AG10803 (cell line): ENCODE results near the gene SDCCAG8.

Experiments used
- DNase-seq: peaks from one replicate; pipeline ENCODE4 v3.0.0; 2010; ENCODE audit warnings: low read depth
- H3K4me3 ChIP-seq: 2 replicates; pipeline ENCODE4 v1.5.1; 2011; ENCODE audit warnings: mild to moderate bottlenecking, low read length, control low read depth
- CTCF ChIP-seq: conservative IDR thresholded peaks from 2 replicates; pipeline ENCODE4 v1.5.1; 2011; ENCODE audit warnings: mild to moderate bottlenecking, low read length, control low read depth, inconsistent platforms

The SDCCAG8 gene

GRCh38 chr1:243293941-243294722 is 38.3 kb downstream of the SDCCAG8 start:
- no peak for DNase-seq
- no peak overlapping the region for H3K4me3 ChIP-seq
- no peak for TF ChIP-seq CTCF

- TF ChIP-seq CTCF, result no peak
- peak; percentile 65 for DNase-seq
- no peak overlapping the region for H3K4me3 ChIP-seq
Observed at GRCh38 chr1:243294723-243295121, 38.9 kb downstream of the SDCCAG8 start.

- TF ChIP-seq CTCF, result no peak
- H3K4me3 ChIP-seq, result no peak overlapping the region
- DNase-seq, result no peak
Observed at GRCh38 chr1:243299069-243299468, 43.2 kb downstream of the SDCCAG8 start.

- TF ChIP-seq CTCF, result no peak
- DNase-seq, result no peak
- H3K4me3 ChIP-seq, result no peak overlapping the region
Observed at GRCh38 chr1:243301059-243301458, 45.2 kb downstream of the SDCCAG8 start.

DNA sequence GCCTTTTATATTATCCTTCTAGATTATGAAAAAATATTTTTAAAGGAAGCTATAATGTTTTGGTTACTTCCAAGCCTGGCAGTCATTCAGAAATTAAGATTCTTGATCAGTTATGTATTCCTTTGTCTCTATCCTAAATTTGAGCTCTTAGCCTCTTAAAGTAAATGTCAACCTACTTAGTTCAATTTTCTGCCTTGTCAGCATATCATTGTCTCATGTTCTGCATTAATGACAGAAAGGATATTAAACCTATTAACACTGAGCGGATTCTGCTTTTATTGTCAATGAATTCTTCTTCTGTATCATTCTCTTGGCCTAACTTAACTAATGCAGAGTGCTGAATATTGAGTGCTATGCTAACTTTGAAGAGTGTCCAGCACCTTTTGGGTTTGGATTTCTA is 56.0 kb downstream of the SDCCAG8 start:
- DNase-seq, result no peak
- no peak overlapping the region for H3K4me3 ChIP-seq
- TF ChIP-seq CTCF, result no peak

DNA sequence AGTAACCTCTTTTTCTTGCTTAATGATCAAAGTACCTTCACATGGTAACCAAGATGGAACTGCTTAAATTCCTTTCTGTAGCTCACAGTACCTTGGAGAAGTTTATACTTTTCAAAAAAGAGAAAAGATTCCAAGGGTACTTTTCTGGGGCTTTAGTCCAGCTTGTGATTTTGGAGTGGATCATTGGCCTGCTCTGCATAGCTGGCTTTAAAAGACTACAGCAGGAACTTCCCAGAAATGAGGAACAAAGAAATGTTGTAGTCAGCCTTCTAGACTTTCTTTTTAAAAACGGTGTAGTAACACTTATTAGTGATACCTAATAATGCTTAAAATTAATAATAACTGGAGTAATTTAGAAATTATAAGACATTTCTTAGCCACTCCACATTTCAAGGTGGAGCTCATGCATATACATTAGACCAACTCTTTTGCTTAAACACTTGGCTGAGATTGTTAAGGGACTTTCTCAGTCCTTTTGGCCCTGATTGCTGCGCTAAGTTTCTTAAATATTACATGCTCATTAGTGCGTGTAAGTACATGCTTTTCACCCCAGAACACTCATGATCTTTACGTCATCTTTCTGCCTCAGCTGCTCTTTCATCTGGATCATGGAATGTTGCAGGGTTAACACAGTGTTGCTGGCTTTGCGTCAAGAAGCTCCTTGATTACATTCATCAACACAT is 57.3 kb downstream of the SDCCAG8 start:
- TF ChIP-seq CTCF, result no peak
- H3K4me3 ChIP-seq, result no peak overlapping the region
- no peak for DNase-seq
